ENCODE data around the gene BRD1.
A peak's percentile ranks its signal among the peaks of the same experiment; 100 is the strongest.

BRD1 gene

GRCh38 chr22:49724893-49725489, 102.7 kb downstream of the BRD1 start:
- DNase-seq, result peak; percentile 36

DNA sequence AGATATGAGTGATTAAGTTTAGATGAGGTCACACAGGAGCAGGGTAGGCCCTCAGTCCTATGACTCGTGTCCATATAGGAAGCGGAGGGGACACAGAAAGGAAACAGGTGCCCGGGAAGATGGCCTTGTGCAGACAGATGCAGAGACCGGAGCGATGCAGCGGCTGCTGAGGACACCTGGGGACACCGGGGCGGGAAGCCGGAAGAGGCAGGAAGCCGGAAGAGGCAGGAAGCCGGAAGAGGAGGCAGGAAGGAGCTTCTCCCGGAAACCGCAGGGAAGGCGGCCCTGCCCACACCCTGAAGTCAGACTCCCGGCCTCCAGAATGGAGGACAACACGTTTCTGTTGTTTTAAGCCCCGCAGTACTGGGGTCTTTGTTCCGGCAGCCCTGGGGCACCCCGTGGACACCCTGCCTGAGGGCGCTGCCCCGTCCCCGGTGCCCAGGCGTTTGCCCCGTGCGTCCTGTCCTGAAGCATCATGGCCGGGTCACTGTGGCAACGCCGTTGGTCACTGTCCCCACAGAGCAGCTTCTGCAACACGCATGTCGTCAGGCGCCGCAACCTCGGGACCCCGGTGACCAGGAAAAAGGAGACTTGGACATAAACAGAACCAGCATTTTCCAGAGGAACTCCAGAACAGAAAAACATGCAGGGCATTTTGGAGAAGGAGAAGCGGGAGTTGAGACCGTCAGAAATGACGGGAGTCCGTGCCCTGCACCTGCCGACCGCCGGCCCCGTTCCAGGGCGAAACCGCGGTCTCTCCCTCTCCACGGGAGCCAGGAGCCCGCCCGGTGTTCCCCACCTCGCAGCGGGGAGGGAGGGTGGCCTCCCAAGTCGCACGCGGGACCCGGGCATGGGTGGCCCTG, 103.4 kb downstream of the BRD1 start:
- DNase-seq, result no peak

- no peak for DNase-seq
Measured at GRCh38 chr22:49723478-49724029, 104.1 kb downstream of the BRD1 start.
